Esophagus squamous epithelium (tissue), 4 donors: ENCODE data around the gene PRSS57.
"Not testable (repeated sequence)": the region's sequence is repeated elsewhere in the genome, so short reads cannot be mapped to it uniquely, and the experiment has no call there.

Source experiments
- POLR2A ChIP-seq, 4 donors: fragments of 450-650 bp; IDR thresholded peaks; one replicate each; pipeline ENCODE4 v1.6.1; 2017; ENCODE audit warnings: antibody characterized with exemption in 4 of 4, mild to moderate bottlenecking in 4 of 4, moderate library complexity in 3 of 4
- TF ChIP-seq, protein P1 (sequence below), 6 experiments: fragments of 450-650 bp in 4 of 6; fragments of 200-600 bp in 2 of 6; sonication (generic) in 2 of 6; IDR thresholded peaks; one replicate each; pipeline ENCODE4 v1.5.1; 2016 to 2019; ENCODE audit warnings: antibody characterized with exemption in 6 of 6, mild to moderate bottlenecking in 4 of 6, moderate library complexity in 4 of 6

DNA sequence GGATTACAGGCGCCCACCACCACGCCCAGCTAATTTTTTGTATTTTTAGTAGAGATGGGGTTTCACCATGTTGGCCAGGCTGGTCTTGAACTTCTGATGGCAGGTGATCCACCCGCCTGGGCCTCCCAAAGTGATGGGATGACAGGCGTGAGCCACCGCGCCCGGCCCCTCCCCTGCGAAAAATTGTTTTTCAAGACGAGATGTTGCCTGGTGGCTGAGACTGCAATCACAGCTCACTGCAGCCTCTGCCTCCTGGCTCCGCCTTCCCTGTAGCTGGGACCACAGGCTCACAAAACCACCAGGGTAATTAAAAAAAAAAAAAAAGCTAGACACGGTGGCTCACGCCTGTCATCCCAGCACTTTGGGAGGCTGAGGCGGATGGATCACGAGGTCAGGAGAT lies 4.6 kb upstream of the PRSS57 start:
- TF ChIP-seq, protein P1, sequence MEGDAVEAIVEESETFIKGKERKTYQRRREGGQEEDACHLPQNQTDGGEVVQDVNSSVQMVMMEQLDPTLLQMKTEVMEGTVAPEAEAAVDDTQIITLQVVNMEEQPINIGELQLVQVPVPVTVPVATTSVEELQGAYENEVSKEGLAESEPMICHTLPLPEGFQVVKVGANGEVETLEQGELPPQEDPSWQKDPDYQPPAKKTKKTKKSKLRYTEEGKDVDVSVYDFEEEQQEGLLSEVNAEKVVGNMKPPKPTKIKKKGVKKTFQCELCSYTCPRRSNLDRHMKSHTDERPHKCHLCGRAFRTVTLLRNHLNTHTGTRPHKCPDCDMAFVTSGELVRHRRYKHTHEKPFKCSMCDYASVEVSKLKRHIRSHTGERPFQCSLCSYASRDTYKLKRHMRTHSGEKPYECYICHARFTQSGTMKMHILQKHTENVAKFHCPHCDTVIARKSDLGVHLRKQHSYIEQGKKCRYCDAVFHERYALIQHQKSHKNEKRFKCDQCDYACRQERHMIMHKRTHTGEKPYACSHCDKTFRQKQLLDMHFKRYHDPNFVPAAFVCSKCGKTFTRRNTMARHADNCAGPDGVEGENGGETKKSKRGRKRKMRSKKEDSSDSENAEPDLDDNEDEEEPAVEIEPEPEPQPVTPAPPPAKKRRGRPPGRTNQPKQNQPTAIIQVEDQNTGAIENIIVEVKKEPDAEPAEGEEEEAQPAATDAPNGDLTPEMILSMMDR (IDR thresholded peaks at IDR 0.05) = not testable (repeated sequence)
- TF ChIP-seq POLR2A (IDR thresholded peaks at IDR 0.05) = not testable (repeated sequence)
